K562 (cell line): Measurements from ENCODE around the gene ARHGDIA. TPM values are rescaled to one million over a fixed set of nuclear protein-coding genes. Genes with fewer than 3 reads are reported as not detected.
A peak's percentile ranks its signal among the peaks of the same experiment; 100 is the strongest.

Source experiments
- BRF2 ChIP-seq: IDR thresholded peaks from 3 replicates; pipeline ENCODE4 v1.6.1; 2011; ENCODE audit warnings: borderline replicate concordance, mild to moderate bottlenecking; ENCODE audit not compliant: insufficient read length, insufficient read depth
- CCNT2 ChIP-seq: IDR thresholded peaks from 2 replicates; pipeline ENCODE4 v1.6.1; 2011; ENCODE audit warnings: borderline replicate concordance, low read depth, mild to moderate bottlenecking, moderate library complexity, mixed read lengths, low read length; ENCODE audit not compliant: insufficient read length; ENCODE audit errors: extremely low read depth
- EP300 ChIP-seq: IDR thresholded peaks from 2 replicates; pipeline ENCODE4 v1.6.1; 2012; ENCODE audit warnings: low read length, improper control_type of control experiment
- FOS ChIP-seq: IDR thresholded peaks from 3 replicates; pipeline ENCODE4 v1.6.1; 2011; ENCODE audit not compliant: insufficient read length; ENCODE audit errors: extremely low read depth
- FOXK2 ChIP-seq, 2 experiments: fragments of 450-650 bp; IDR thresholded peaks in 1 of 2; conservative IDR thresholded peaks in 1 of 2; 2 replicates each; pipeline ENCODE4 v1.6.1; 2016; ENCODE audit warnings: low read depth in 2 of 2, mild to moderate bottlenecking in 1 of 2
- FOXM1 ChIP-seq, 2 experiments: fragments of 450-650 bp in 1 of 2; sonication (generic) in 1 of 2; formaldehyde crosslinking in 1 of 2; IDR thresholded peaks; 2 replicates each; pipeline versions ENCODE4 v1.6.1 to v1.9.0; 2017 to 2022; ENCODE audit warnings: low read depth in 2 of 2, mild to moderate bottlenecking in 2 of 2, missing genetic modification reagents in 1 of 2, moderate library complexity in 1 of 2
- GABPB1 ChIP-seq: sonication (generic); formaldehyde crosslinking; IDR thresholded peaks from 2 replicates; pipeline ENCODE4 v1.8.0; 2022; ENCODE audit warnings: mild to moderate bottlenecking, missing genetic modification reagents
- GATAD2B ChIP-seq: fragments of 450-650 bp; IDR thresholded peaks from 2 replicates; pipeline ENCODE4 v1.6.1; 2017; ENCODE audit warnings: mild to moderate bottlenecking, borderline replicate concordance
- HNRNPLL ChIP-seq: fragments of 200-400 bp; formaldehyde crosslinking; IDR thresholded peaks from 2 replicates; pipeline ENCODE4 v1.6.1; 2017; ENCODE audit warnings: low read length, low read depth, mild to moderate bottlenecking; ENCODE audit not compliant: poor library complexity, severe bottlenecking
- KDM2B ChIP-seq: fragments of 250-450 bp; sonication (Bioruptor Pico); IDR thresholded peaks from 2 replicates; pipeline ENCODE4 v1.8.0; 2021; ENCODE audit warnings: mild to moderate bottlenecking, moderate library complexity
- MED1 ChIP-seq: sonication (generic); formaldehyde crosslinking; IDR thresholded peaks from 2 replicates; pipeline ENCODE4 v1.8.1; 2023; ENCODE audit warnings: missing genetic modification reagents, borderline replicate concordance
- NFXL1 ChIP-seq: fragments of 450-650 bp; formaldehyde crosslinking; IDR thresholded peaks from 2 replicates; pipeline ENCODE4 v1.4.0; 2021; ENCODE audit warnings: mild to moderate bottlenecking
- PHTF2 ChIP-seq: fragments of 250-450 bp; sonication (Bioruptor Pico); IDR thresholded peaks from 2 replicates; pipeline ENCODE4 v1.5.0; 2021; ENCODE audit warnings: mild to moderate bottlenecking
- RAD21 ChIP-seq, 2 experiments: fragments of 250-450 bp in 1 of 2; fragments of 450-650 bp in 1 of 2; sonication (Bioruptor Pico) in 1 of 2; formaldehyde crosslinking in 1 of 2; IDR thresholded peaks in 1 of 2; conservative IDR thresholded peaks in 1 of 2; 2 replicates each; pipeline versions ENCODE4 v1.4.0 to v1.8.0; 2020 to 2022; ENCODE audit warnings: mild to moderate bottlenecking in 2 of 2, moderate library complexity in 1 of 2
- RBM14 ChIP-seq: fragments of 200-400 bp; formaldehyde crosslinking; IDR thresholded peaks from 2 replicates; pipeline ENCODE4 v1.6.1; 2018; ENCODE audit warnings: low read depth, mild to moderate bottlenecking, low read length, moderate library complexity, borderline replicate concordance; ENCODE audit not compliant: insufficient read depth
- RBM15 ChIP-seq: fragments of 200-400 bp; formaldehyde crosslinking; IDR thresholded peaks from 2 replicates; pipeline ENCODE4 v1.6.1; 2018; ENCODE audit warnings: mild to moderate bottlenecking, low read length, moderate library complexity; ENCODE audit not compliant: insufficient read depth
- SIN3B ChIP-seq: fragments of 450-650 bp; IDR thresholded peaks from 2 replicates; pipeline ENCODE4 v1.6.1; 2017; ENCODE audit warnings: low read depth, mild to moderate bottlenecking, moderate library complexity
- SREBF1 ChIP-seq: fragments of 150-350 bp; IDR thresholded peaks from 2 replicates; pipeline ENCODE4 v1.6.1; 2014; ENCODE audit warnings: antibody characterized with exemption, low read depth, low read length, borderline replicate concordance
- TBP ChIP-seq: optimal IDR thresholded peaks from 2 replicates; pipeline ENCODE3; 2011; ENCODE audit warnings: low read depth, low read length, improper control_type of control experiment
- TCF7 ChIP-seq: sonication (generic); IDR thresholded peaks from 2 replicates; pipeline ENCODE4 v1.6.1; 2016; ENCODE audit warnings: antibody characterized with exemption, borderline replicate concordance
- TEAD2 ChIP-seq: fragments of 450-650 bp; IDR thresholded peaks from 2 replicates; pipeline ENCODE4 v1.6.1; 2016; ENCODE audit warnings: missing genetic modification characterization, control low read depth, missing compliant biosample characterization
- TSC22D4 ChIP-seq: fragments of 450-650 bp; IDR thresholded peaks from 2 replicates; pipeline ENCODE4 v1.6.1; 2016; ENCODE audit warnings: missing genetic modification characterization, missing biosample characterization, control low read depth
- ZNF212 ChIP-seq: fragments of 450-650 bp; formaldehyde crosslinking; IDR thresholded peaks from 2 replicates; pipeline ENCODE4 v1.4.0; 2020; ENCODE audit warnings: mild to moderate bottlenecking
- ZNF561 ChIP-seq: fragments of 450-650 bp; formaldehyde crosslinking; conservative IDR thresholded peaks from 2 replicates; pipeline ENCODE4 v1.4.0; 2020; ENCODE audit warnings: mild to moderate bottlenecking, moderate library complexity
- polyA plus RNA-seq, 8 experiments: library from polyadenylated mRNA; depleted of rRNA in 4 of 8; stranded (reverse) in 5 of 8; unstranded in 3 of 8; fragments of >200 nt; fragmentation: Nextera tagmentation in 2 of 8; fragmentation: Illumina TruSeq in 1 of 8; extraction: Ambion mirVana in 2 of 8; extraction: Trizol in 1 of 8; gene quantifications; 2 replicates each; pipeline versions ENCODE4 v1.2.1 to v1.2.3, GENCODE V29; 2011 to 2014; ENCODE audit warnings: inconsistent platforms in 1 of 8, missing spikeins in 1 of 8
- total RNA-seq, 7 experiments: library from RNA; depleted of rRNA in 6 of 7; stranded (reverse); fragments of >200 nt in 6 of 7; fragmentation: Illumina TruSeq in 2 of 7; extraction: Trizol in 2 of 7; gene quantifications; 2 replicates each; pipeline versions ENCODE4 v1.2.1 to v1.2.3, GENCODE V29; 2011 to 2021; ENCODE audit warnings: low replicate concordance in 1 of 7
- TF ChIP-seq, protein P1 (sequence below): fragments of 200-400 bp; formaldehyde crosslinking; IDR thresholded peaks from 2 replicates; pipeline ENCODE4 v1.6.1; 2017; ENCODE audit warnings: mild to moderate bottlenecking, low read depth, low read length, moderate library complexity

ARHGDIA gene
- total and polyA plus RNA-seq, 9 of the 15 experiments (the other 6 are each of a cell fraction or from before 2014, with no cell fraction given) = 9.6 to 340 (median 97.6) TPM

GRCh38 chr17:81860756-81861568 is 10.2 kb downstream of the ARHGDIA start (continued):
- TF ChIP-seq FOXM1 (IDR thresholded peaks at IDR 0.05; ENCODE audit: low read depth) (peak; percentile 41; the same call in 1 of the 2 replicates), FOXM1 (CRISPR knock-in tag; IDR thresholded peaks at IDR 0.05; ENCODE audit: low read depth) (no peak), NFXL1 (CRISPR knock-in tag) (no peak; the same call in 1 of the 2 replicates), PHTF2 (CRISPR knock-in tag) (no peak), FOXK2 (conservative IDR thresholded peaks at IDR 0.05 in 1 of 2, IDR thresholded peaks at IDR 0.05 in 1 of 2; ENCODE audit: low read depth in 2 of 2) (peak; percentile 83 to 84), CCNT2 (no peak), FOS (peak; percentile 99), TBP (peak; percentile 69), GABPB1 (CRISPR knock-in tag) (peak; percentile 98), MED1 (CRISPR knock-in tag) (0 out of 2 replicates have a peak, but pooled peaks have one; percentile 49), ZNF561 (CRISPR knock-in tag) (peak; percentile 85), ZNF212 (CRISPR knock-in tag) (no peak; the same call in 1 of the 2 replicates), SIN3B (peak; percentile 93), KDM2B (CRISPR knock-in tag) (no peak), TSC22D4 (tag) (no peak), EP300 (no peak), SREBF1 (0 out of 2 replicates have a peak, but pooled peaks have one; percentile 25), RBM14 (no peak), TCF7 (no peak), GATAD2B (no peak), TEAD2 (tag) (peak; percentile 67; the same call in 1 of the 2 replicates), RBM15 (no peak), BRF2 (no peak), RAD21 (CRISPR knock-in tag; conservative IDR thresholded peaks at IDR 0.05 in 1 of 2, IDR thresholded peaks at IDR 0.05 in 1 of 2) (no peak), HNRNPLL (peak; percentile 79)
- TF ChIP-seq, protein P1, sequence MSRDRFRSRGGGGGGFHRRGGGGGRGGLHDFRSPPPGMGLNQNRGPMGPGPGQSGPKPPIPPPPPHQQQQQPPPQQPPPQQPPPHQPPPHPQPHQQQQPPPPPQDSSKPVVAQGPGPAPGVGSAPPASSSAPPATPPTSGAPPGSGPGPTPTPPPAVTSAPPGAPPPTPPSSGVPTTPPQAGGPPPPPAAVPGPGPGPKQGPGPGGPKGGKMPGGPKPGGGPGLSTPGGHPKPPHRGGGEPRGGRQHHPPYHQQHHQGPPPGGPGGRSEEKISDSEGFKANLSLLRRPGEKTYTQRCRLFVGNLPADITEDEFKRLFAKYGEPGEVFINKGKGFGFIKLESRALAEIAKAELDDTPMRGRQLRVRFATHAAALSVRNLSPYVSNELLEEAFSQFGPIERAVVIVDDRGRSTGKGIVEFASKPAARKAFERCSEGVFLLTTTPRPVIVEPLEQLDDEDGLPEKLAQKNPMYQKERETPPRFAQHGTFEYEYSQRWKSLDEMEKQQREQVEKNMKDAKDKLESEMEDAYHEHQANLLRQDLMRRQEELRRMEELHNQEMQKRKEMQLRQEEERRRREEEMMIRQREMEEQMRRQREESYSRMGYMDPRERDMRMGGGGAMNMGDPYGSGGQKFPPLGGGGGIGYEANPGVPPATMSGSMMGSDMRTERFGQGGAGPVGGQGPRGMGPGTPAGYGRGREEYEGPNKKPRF = no peak
